ENCODE measurements around the gene TIGD6.

GRCh38 chr5:149956685-149957084 is 43.8 kb downstream of the TIGD6 start:
- TF ChIP-seq CTCF (IDR thresholded peaks at IDR 0.05; ENCODE audit: low read depth, low read length, poor library complexity, severe bottlenecking) (no peak), EZH2phosphoT487 (IDR thresholded peaks at IDR 0.05; ENCODE audit: borderline replicate concordance, low read length) (no peak)

All from DOHH2 (cell line).